ENCODE data around the gene CACNA1C. TPM values are rescaled to one million over a fixed set of nuclear protein-coding genes. Genes with fewer than 3 reads are reported as not detected.
A peak's percentile ranks its signal among the peaks of the same experiment; 100 is the strongest.

CACNA1C gene
- total RNA-seq, 1 donor from 2014 or later: 6.8 TPM

DNA sequence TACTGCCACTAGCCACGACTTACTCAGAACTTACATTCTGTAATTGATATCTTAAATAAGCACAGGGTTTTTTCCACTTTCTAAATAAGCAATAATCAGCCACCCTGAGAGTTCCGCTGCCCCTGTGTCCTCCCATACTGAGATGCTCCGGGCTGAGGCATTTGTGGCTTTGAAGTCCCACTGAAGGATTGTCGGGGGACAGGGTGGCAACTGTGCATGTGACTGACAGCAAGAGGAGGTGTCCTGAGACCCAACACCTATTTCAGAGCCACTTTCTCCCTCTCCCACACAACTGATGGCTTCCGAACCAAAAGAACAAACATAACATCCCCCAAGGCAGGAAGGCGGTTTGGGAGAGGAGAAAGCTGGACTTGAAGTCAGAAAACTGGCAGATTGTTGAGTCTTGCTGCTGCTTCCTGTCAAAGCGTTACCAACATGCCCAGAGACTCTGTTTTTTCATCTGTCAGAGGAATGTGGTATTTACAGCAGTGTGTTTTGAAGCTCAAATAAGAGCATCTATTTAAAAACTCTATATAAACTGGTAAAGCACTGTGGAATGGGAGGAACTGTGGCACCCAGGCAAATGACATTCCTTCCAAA, 584.1 kb downstream of the CACNA1C start:
- DNase-seq (ENCODE audit: low spot score): peak; percentile 26

DNA sequence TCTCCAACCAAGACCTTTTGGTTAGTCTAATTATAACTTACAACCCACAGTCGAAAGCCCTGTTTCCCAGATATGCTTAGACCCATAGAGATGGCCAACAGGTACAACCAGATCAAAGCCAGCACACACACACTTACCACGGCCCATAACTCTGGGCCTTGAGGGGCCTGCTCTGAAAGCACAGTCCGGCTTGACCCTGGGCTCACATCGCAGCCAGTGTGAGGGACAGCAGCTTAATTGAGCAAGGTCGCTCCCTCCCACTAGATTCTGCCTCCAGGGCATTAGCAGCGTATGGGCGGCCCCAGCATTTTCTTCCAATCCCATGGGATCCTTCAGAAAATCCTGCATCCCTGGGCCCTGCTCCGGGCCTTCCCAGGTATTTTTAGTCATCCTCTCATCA, 584.6 kb downstream of the CACNA1C start:
- DNase-seq (ENCODE audit: low spot score): peak; percentile 41

DNA sequence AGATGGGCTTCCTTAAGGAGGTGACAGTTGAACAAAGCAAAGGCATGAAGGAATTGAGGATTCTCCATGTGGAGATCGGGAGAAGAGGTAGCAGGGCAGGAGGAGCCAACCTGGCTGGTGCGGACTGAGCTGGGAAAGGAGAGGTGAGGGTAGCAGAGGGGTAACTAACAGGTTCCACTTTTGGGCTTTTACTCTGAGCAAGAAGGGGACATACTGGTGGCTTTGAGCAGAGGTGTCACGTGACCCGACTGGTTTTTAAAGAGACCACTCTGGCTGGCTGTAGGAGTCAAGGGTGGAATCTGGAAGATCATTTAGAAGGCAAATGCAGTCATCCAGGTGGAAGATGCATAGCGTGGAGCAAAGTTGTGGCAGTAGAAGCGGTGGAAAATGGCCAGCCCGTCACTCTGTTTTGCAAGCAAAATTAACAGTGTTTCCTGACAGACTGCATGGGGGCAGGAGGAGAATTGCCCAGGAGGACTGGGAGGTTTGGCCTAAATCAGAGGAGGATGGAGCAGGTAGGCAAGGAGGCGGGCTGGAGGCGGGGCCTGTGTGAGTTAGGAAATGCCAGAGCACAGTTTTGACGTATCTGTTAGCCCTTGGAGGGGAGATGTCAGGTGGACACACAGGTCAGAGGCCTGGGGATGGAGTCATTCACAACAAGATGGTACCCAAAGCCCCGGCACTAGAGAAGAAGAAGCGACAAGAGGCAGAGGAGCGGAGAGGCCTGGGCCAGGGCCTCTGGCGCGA, 585.7 kb downstream of the CACNA1C start:
- peak; percentile 53 for DNase-seq (ENCODE audit: low spot score)

DNA sequence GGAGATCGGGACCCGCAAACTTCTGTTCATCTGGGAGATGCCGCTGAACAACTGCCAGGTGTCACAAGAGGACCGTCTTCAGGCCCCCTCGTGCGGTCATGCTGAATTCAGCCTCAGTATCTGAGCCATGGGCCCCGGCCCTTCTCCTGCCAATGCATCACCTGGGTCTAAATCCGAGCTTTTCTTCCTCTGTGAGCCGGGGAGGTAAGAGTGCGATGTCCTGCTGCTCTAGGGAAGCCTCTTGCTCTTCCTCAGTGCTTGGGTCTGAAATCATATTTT, 586.2 kb downstream of the CACNA1C start:
- DNase-seq (ENCODE audit: low spot score): peak; percentile 88

DNA sequence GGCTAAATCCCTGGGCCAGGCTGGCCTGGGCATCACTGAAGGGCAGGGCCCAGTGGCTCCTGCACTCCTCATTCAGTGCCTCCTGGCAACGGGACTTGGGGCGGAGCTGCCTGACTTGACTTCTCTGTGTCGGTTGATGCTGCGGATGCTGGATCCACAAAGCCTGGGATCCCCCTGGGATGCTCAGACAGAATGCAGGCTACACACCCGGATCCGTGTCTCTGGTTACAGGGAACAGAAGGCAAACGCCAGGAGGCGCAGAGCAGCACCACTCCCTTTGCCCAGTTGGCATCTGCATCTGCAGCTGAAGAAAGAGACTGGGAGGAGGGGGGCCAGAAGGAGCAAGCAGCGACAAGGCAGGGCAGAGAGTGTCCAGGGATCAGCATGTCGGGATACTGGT, 587.5 kb downstream of the CACNA1C start:
- DNase-seq (ENCODE audit: low spot score): peak; percentile 90

DNA sequence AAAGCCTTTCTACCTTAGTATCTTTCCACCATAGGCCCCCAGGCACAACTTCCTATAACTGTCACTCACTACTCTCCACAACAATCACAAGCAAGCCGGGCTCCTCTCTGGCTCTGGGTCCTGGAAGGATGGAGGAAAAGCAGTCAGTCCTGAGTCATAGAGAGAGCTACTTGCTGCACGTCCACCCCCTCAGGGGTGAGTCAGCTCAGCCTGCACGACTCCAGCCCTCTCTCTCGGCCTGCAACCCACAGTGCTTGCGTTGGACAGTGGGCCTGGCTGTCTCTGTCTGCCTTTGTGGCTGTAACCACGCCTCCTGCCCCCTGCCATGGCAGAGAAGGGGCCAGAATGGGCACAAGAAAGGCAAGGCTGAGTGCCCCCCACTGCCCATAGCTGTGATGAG, 587.9 kb downstream of the CACNA1C start:
- DNase-seq (ENCODE audit: low spot score): no peak

DNA sequence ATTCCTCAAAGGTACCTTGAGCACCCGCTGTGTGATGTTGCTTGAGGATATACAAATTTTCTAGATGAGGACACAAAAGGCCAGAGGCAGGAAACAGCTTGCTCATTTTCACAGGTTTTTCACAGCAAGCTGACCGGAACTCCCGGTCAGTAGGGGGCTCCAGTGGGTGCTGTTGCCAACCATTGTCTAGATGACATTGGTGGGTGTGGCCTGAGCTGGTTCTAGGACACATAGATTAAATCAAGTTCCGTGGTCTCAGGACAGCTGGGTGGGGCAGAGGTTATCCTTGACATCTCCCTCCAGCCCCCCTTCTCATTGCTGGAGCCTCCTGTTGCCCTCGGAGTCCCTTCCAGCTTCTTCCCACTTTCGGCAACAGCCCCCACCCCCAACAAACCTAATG, 588.4 kb downstream of the CACNA1C start:
- peak; percentile 37 for DNase-seq (ENCODE audit: low spot score)

DNA sequence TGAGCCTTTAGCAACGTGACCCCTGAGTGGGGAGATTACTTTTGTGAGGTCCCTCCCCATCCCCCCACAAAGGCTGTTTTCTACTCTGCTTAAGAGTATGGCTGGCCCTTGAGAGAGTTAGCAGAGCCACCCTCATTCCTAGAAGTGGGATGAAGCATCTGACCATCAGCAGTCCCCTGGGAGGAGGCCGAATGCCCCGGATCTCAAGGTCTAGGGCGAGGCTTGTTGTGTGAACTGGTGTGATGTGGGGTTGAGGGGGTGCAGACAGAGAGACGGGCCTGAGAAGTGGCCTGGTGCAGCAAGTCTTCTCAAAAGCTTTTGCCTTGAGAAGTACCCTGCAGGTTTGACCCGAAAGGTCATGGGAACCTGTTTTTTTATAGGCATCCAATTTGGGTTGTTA, 589.0 kb downstream of the CACNA1C start:
- peak; percentile 68 for DNase-seq (ENCODE audit: low spot score)

DNA sequence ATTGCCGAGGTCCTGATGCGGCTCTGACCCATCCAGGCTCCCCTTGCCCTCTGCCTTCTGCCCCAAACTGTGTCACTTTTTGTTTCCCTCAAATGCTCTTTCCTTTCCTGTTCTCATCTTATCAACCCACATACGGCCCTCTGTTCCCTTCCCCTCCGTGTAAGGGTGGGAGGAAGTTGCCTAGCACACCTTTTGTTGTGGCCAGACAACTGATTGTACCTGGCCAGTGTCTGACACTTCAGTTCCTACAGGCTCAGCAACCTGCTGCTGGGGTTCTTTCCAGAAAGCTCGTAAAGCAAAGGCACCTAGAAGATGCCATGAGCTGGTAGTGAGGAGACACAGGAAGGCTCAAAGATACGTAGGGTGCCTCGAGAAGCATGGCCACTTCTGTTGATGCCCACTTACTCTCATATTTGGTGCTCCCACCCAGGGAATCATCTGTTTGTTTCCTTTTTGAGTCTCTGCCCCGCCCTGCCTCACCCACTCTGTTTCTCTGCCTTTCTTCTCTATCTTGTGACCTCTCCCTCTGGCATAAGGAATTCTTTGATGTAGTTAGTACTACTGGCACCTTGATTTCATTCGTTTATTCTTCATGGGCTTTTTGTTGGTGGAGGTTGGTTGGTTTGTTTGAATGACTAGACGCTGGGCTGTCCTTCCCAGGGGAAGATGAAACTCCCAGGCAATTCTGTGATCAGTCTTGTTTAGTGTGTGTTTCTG, 589.5 kb downstream of the CACNA1C start:
- peak; percentile 26 for DNase-seq (ENCODE audit: low spot score)

DNA sequence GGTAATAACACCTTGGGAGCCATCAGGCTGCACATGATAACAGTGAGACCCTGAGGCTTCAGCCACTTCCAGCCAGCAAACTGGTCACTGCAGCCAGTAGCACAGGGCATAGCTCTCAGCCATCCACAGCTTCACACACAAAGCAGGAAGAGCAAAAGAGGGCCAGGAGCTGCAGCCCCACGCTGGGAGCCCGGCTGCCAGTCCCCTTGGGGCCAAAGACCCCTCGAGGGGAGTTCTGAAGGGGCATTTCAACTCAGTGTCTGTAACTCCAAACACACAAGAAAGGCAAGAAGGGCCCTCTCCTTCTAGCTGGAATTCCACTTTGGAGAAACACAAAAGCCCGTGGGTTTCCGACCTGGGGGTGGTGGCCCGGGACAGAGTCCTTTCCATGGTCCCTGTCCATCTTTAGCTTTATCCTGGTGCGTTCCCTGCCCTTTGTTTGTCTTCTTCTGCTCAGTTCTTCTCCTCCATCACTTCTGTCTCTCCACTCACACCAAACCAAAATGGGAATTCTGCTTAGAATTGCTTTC, 590.2 kb downstream of the CACNA1C start:
- DNase-seq (ENCODE audit: low spot score): peak; percentile 79

DNA sequence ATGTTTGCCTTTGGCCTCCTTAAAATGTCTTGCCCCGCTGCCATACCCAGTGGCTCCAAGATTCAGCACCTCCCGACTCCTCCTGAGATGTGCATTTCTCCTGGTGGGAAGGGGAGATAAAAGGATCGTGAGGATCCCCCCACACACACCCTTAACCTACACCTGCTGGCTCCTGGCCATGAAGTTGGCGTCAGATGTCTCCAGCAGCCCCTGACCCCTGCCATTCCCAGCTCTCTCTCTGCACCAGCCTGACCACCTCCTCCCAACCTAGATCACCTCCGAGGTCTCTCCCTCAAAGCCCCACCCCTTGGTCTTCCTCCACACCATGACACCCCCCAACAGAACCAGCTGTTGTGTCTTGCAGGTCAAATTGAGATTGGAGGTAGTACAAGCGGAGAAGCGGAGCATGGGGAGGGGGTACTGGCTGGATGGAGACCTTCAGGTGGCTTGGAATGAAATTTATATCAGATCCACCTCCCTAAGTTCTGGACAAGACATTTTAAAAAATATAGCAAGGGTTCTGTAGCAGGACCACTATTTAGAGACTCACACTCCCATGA, 590.9 kb downstream of the CACNA1C start:
- peak; percentile 39 for DNase-seq (ENCODE audit: low spot score)

DNA sequence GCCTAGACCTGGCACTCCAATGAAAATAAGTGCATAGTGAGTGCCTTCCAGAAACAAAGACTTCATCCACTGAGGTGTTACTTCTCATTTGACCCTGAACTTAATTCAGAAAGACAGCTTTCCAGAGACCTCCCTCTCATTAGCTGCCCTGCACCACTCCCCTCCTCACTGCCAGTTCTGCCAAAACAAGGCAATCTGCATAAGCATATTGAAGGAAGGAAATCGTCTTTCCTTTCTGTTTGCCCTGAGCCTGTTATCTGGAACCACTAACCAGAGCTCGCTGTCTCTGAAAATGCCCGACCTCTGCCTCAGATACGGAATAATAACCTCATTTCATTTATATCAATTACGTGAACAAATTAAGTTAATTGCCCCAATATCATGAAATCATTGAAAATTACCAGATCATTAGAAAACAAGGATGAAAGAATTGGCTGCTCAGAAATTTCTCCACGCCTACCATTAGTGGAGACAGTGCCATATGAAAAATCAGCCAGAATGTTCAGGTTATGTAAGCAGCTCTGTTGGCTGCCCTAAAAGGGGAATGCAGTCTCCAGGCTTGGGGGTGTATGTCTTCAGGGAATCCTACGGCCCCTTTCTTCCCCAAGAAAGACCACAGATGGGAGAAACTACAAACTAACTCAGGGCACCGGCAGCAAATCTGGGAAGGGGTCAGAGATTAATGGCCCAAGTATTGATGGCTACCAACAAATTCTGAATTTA, 592.1 kb downstream of the CACNA1C start:
- DNase-seq (ENCODE audit: low spot score): peak; percentile 5

DNA sequence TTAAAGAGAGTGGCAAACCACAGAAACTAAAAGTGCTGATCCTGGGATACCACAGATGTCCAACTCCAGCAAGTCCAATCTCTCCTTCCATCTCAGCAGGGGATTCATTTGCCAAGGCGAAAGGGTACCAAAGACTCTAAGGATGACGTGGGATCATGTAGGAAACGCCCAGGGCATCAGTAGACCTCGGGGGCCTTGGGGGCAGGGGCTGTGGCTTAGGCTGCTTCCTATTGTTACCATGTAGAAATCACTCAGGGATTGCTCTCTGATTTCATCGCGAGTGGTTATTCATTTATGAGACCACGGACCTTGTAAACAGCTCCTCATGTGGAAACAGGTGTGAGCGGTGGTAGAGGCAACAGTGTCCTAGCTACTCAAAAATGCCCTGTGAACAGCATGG, 592.7 kb downstream of the CACNA1C start:
- DNase-seq (ENCODE audit: low spot score): peak; percentile 24

DNA sequence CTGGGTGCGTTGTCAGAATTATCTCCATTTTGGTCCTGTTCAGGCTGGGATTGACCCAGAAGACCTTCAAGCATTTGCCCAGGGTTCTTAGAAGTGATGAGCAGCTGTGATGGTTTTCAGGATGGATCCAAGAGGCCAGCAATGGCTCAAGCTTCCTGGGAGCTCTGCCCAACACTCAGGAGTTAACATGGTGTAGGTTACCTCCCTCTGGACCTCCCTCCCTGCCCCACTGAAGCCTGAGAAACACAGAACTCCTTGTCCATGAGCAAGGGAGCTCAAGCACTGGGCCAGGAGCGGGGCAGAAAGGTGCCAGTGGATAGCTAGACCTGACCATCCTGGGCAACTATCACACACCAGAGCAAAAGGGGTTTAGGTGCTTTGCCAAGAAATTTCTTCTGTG, 593.6 kb downstream of the CACNA1C start:
- DNase-seq (ENCODE audit: low spot score): peak; percentile 53

DNA sequence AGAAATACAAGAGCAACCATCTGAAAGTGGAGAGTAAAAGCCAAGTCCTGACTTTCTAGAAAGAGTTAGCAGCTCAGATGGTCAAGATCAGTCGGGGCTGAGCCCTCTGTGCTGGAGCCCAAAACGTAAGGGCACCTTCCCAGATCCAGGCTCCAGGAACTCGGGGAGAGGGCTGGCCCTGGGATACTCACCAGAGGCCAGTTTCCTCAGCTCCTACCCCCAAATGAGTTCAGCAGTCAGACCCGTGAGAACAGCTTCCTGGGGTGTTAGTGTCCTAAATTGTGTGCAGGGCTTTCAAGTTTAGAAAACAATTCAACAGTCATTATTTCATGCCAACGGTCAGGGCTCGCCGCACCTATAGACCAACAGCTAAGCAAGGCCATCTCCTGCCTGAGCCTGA, 594.4 kb downstream of the CACNA1C start:
- DNase-seq (ENCODE audit: low spot score): peak; percentile 49

DNA sequence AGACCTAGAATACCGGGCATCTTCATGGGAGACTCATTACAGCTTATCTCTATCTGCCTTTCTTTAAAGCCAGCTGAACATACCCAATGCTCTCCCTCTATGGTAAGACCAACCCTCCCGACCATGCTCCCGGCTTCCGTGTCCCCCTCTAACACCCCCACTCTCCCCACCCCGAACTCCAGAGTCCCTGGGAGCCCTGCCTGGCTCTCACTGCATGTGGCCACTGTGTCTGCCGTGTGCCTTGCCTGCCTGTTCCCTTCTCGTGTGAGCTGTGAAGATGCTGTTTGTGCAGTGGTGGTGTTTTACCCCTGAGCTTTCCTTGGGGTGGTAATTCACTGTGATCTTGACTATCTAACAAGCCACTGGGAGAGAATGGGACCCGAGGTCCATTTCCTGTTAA, 595.6 kb downstream of the CACNA1C start:
- DNase-seq (ENCODE audit: low spot score): peak; percentile 49

DNA sequence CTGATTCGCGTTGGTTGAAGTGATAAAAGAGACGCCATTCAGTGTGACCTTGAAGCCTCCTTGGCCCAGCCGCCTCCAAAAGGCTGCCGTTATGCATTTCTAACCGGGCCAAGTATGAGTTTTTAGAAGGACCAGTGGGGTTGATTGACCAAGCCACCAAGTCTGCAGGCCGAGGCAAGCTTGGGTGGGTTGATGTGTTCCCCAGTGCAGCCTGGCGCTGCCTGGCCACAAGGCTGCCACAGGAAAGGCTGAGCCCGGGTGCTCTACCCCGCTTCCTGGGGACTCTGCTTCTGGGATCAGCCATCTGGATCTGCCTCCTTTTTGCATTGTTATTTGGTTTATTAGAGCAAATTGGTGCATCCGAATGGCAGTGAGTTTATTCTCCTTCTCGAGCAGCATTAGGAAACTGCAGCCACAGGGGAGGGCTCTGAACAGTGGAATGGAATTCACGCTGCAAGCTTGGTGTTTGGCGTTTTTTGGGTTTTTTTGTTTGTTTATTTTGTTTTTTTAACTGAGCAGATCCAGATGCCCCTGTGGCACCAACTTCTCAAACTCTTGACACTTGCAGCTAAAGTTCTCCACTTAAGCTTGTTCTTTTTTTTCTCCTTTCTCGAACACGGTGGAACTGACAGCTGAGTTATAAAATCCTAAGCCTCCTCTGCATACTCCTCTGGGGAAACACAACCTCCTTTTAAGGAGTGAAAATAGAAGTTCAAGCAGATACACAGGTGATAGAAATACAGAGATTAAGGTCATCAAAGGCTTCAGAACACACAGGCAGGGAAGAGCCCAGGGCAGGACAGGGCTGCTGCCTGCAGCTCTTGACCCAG, 596.6 kb downstream of the CACNA1C start:
- DNase-seq (ENCODE audit: low spot score): peak; percentile 76

DNA sequence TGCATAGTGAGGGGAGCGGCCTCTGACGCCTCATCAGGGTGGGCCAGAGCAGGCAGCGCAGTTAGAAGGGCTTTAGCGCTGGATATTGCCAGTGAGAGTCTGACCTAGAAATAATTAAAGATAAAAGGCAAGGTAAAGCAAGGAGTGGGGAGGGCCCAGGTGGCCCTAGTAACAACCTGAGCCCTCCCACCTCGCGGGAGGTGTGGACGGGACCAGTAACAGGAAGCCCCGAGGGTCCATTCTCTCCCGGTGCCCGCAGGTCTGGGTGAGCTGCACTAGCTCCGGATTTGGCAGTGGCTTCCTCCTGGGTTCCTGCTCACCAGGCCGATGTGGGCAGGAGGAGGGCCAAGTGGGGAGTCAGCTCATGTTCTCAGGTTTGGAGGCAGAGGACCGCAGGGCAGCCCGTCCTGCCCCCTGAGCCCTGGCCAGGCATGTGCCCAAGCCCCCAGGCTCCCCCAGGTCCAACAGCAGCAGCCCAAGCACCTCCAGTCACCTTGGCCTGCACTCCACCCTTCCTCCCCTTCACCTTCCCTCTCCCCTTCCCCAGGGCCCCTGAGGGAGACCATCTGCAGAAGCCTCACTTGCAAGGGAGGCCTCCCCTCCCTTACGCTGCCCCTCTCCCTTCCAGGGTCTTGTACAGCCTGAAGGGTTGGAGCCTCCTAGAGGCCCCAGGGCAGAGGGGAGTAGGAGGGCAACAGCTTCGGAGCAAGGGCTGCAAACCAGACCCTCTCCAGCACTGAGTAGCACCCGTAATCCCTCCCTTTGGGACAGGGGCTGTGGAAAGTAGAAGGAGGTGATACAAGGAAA, 597.7 kb downstream of the CACNA1C start:
- peak; percentile 86 for DNase-seq (ENCODE audit: low spot score)

Data from mesenteric fat pad (tissue), 1 donor.